GM18498 (cell line): ENCODE results near the gene GPR68.

Source experiments
- ATAC-seq: cut with Tn5 transposase; IDR thresholded peaks from one replicate; pipeline ENCODE4 v1.9.1; 2021; ENCODE audit warnings: mild to moderate bottlenecking, moderate library complexity; ENCODE audit not compliant: unreplicated experiment

GPR68 gene, protein sequence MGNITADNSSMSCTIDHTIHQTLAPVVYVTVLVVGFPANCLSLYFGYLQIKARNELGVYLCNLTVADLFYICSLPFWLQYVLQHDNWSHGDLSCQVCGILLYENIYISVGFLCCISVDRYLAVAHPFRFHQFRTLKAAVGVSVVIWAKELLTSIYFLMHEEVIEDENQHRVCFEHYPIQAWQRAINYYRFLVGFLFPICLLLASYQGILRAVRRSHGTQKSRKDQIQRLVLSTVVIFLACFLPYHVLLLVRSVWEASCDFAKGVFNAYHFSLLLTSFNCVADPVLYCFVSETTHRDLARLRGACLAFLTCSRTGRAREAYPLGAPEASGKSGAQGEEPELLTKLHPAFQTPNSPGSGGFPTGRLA

DNA sequence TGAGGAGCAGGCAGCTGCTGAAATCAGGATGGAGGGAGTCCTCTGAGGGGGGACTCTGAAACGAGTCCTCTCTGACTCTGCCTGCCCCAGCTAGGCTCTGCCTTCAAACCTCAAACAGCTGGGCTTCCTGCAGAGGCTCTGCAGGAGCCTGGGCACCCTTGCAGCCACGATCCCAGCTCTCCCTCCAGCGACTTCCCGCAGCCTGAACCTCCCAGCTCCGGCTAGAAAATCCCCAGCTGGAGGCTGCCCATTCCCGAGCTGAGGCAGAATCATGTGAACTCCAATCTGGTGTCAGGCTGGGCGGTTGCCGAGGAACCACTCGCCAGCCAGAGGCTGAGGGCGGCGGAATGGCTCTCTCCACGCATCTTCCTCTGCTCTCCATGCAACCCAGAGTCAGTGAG, at the start of gene GPR68:
Gene GPR68 (minus strand): TSS at position 204 of the 401 bp plus-strand sequence. CDS start 9,654 bp downstream, outside the sequence.
- ATAC-seq: no peak

DNA sequence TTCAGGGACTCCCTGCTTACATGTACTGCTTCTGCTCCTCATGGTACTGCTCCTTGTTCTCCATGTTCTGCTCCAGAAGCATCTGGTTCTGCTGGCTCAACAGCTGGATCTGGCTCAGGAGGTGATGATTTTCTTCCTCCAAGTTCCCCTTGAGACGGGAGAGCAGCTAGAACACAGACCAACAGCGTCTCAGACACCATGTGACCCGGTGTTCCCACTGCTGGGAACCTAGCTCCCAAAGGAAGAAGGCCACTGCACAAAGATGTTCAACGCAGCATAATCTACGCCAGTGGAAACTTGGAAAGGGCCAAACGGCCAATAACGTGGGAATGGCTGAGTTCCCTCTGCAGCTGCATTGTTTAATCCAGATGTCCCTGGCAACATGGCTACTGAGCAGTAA, 49.6 kb upstream of the GPR68 start:
- ATAC-seq: no peak

DNA sequence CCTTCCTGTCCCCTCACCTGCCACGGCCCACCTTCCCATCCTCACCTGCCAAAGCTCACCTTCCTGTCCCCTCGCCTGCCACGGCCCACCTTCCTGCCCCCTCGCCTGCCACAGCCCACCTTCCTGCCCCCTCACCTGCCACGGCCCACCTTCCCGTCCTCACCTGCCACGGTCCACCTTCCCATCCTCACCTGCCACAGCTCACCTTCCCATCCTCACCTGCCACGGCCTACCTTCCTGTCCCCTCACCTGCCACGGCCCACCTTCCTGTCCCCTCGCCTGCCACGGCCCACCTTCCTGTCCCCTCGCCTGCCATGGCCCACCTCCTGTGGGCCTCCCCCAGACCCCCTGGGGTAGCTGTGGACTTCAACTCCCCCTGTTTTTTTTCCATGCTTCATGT, 48.8 kb upstream of the GPR68 start:
- ATAC-seq: no peak

DNA sequence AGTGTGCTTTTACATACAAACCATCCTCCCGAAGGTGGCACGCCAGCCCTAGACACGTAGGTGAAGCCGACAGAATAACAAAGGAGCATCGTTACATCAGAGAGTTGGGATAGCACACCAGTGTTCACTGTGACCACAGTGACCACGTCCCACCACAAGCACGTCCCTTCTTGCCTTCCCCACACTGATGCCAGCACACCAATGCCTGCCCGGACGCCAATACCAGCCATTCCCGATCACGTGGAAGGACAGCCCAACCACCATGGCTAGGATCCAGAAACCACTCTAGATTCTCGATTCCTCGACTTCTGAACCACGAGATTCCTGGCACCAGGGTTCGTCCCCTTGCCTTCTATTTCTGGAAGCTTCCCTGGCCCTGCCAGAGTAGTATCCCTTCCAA, 48.0 kb upstream of the GPR68 start:
- no peak for ATAC-seq

DNA sequence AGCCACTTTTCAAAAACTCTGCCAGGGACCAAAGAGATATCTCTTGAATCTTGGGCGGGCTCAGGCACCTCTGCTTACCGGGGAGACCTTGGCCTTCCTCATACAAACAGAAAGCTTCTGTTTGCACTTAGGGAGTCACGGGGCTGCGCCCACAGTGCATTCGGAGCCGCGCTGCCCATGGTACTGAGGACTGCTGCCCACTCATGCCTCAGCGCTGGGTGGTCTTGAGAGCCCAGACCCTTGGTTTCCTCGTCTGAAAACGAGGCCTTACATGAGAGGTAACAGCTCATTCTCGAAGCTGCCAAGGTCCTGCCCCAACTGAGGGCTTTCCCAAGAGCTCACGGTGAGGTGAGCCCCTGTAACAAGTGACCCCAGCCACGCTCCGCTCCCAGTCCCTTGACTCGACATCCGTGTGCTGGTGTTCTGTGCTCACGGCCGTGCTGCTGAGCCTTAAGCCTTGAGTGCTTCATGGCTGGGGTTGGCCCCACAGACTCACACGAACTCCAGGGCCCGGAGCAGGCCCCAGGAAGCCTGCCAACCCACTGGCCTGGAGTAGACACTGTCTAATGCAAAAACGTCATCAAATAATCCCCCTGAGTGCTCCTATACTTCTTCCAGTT, 47.4 kb upstream of the GPR68 start:
- no peak for ATAC-seq

DNA sequence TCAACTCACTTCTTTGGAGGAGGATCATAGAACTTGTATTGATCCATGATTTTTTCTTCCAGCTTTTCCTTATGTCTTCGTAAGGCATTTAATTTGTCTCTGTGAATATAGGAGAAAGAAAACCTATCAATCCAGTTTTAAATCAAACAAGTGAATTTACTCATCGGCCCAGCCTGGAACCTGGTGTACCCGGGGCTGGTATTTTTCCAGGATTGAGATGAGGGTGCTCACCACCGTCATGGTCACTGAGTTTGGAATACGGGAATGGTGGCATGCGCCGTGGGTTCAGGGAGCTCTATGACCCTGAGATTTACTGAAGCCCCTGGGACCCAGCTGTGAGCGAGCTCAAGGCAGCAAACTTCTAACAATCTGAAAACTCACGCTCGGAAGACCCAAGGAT, 46.5 kb upstream of the GPR68 start:
- ATAC-seq: no peak

DNA sequence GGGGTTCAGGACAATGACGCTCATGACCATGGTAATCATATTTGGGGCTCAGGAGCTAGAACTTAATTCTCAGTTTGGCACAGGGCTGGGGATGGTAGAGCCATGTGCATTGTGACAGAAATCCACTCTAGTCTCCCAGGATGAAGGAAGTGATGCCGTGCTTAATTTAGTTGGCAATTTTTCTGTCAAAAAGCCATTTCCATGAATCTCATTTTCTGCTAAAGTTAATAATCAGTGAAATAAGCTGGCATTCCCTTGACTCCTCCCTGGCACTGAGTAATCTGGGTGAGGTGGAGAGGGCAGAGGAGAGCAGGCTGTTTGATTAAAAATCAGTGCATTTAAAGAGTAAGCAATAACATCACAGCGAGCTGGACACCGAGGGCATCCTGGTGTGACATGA, 45.0 kb upstream of the GPR68 start:
- ATAC-seq: no peak

DNA sequence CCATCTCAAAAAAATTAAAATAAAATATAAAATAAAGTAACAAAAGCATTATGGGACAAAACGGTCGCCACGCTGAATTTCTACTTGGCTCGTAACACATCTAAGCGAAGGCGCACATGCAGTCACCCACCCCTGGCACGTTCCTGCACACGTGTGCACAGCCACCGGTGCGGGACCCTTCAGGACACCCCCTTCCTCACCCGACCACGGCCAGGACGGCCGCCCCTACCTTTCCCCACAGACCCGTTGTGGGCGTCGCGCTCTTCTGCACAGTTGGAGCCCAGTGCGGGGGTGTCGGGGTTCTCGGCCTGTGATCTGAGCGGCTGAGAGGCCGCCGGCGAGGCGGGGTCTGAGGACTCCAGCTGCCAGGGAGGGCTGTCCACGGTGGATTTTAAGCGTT, 44.4 kb upstream of the GPR68 start:
- ATAC-seq: no peak

DNA sequence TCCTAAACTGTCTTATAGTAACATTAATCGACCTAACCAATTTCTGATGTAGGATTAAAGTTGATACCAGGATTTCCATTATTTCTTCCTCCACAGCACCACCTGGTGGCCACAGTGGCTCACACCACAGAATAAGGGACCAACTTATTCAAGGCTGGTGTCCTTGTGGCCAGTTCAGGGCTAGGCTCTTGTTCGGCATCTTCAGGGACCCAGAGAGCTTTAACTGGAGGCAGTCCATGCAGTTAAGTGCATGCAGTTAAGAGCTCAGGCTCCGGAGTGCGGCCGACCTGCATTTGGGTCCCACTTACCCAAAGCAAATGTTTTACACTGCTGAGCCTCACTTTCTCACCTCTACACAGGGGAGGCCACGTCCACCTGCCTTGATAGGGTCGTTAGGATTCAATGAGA, 42.0 kb upstream of the GPR68 start:
- ATAC-seq: no peak

DNA sequence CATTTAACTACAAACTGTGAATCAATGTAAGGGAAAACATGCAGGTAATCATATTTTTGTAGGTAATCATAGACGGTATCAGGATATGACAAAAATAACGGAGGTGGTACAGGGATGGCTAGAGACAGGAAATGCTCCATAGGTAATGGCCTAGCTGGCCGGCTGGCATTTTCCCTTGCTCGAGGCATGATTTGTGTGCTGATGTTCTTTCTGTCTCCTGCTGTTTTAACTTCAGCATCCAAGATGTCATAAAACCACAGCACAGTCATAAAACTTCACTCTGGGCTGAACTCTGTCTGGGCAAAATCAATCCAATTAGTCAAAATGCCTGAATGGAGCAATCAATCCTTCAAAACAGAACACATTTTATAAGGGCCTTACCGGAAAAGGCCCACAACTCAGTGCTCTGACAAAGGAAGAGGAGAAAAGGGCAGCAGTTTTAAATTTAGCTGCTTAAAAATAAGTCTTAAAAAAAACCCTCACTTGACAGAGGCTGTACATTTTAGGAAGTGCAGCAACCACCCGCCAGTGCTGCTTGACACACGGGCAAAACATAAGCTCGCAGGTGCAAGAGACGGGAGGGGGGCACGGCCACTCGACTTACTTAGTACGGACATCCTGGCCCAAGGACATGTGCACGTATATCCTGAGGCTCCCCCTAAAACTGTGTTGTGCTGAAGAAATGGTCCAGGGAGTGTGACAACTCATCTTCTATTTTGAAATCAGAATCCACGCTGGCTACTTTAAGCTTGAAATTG, 40.5 kb upstream of the GPR68 start:
- no peak for ATAC-seq

DNA sequence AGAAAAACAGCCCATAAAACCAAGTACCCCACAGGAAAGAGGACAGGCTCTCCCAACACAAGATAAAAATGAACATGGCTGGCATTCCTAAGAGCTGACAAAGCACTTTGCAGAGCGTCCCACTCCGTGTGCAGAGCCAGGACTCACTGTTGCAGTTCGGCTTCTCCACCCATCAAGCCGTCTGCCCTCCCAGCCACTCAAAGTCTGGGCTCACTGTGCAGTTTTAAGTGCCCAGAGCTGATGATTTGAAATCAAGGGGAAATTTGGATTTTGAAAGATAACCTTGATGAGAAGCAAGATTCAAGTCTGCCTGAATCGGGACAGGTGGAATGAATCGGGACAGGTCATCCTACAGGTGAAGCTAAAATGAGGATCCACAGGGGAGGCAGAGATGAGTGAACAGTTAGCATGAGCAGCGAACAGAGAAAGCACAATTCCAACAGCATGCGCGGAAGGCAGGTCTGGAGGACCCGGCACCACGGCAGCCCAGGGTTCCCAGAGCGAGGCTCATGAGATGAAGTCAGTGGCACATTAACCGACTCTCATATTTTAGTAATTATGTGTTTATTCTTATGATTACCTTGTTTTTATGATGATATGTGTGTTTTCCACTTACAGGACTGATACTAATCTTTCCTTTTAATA, 39.8 kb upstream of the GPR68 start:
- no peak for ATAC-seq

DNA sequence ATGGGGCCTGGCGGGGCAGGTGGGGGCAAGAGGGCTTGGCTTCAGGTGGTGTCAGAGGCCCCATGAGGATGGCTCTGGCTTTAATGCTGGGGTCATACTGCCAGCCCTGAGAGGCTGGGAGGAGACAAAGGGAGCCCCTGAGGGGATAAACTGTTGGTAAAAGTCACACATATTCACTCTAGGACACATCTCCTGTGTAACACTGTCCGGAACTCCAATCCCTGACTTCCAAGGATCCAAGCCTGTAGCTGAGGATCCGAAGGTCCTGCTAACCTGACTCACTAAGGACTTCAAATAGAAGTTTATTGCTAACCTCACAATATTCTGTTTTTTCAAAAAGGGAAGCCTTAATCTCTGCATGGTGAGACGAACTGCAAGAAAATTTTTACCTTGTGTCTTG, 39.2 kb upstream of the GPR68 start:
- ATAC-seq: no peak

DNA sequence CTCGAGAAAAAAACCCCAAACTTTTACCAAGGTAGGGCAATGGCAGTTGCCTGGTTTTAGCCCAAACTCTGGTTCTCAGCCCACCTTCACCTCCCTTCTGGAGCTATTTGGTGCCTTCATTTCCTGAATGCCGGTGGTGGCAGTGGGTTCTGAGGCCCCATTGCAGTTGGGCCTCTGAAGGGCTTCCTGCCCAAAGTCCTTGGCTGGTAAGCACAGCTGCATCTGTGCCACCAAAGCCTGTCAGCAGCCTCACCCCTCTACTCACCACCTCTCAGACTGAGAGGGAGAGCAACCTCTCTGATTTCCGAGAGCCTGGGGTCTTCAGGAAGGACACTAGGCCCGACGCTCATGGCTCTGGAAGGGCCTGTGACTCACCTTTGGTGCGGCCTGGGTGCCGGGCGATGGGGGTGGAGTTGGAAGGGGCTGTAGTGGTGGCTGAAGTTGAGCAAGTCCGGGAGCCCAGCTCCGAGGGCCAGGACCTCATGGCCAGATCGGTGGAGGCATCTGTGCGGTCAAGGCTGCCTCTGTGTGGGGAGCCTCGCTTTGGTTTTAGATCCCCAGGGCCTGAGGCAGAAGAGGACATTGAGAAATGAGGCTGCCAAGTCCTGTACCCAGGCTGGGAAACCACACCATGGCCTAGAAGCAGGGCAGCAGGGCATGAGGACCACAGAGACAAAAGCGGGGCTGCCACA, 38.6 kb upstream of the GPR68 start:
- ATAC-seq: no peak

DNA sequence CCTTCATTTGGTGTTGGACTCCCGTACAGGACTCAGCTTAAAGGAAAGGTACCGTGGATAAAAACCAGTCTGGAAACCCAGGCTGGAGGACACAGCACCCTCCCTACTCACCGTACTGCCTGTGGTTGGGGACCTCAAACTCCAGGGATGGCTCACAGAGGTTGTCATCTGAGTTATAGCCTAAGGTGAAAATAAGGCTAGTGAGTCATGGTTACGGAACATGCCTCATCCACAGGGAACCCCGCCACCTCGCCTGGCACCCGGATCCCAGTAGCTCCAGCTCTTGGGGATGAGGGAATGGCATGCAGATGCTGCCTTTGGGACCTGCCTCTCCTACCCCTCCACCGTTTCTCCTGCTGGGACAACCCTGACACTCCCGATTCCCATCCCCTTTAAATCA, 36.8 kb upstream of the GPR68 start:
- no peak for ATAC-seq

DNA sequence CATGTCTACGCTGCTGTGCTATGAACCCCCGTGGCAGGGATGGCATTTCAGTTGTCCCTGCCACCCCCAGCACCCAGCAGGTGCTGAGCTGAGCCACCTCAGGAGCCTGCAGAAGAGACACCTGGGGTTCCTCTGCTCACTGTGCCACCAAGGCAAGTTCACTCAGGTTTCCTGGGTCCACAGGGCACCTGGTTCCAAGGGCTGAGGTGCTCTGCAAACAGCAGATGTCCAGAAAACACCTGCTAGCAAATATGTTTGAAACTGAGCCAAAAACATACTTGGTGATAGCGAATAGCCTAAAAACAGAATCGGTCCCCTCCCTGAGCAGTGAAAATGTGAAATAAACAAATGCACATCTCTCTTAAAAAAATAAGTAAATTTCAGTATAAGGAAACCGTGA, 35.6 kb upstream of the GPR68 start:
- ATAC-seq: no peak

DNA sequence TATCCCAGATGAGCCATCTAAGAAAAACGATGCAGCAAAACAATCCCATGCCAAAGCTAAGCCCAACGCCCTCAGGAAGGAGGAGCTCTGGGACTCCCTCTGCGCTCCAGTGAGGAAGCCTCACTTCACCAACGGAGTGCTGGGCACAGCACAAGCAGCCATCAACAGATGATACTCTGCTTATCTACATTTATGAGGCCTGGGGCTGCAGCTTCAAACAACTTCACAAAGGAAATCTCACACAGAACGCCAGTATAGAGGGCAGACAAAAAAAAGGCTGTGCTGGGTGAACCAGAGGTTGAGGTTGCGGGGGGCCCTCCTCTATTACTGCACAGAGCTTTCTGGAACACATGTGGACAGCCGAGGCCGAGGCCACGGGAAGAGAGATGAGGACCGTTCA, 34.9 kb upstream of the GPR68 start:
- ATAC-seq: no peak

DNA sequence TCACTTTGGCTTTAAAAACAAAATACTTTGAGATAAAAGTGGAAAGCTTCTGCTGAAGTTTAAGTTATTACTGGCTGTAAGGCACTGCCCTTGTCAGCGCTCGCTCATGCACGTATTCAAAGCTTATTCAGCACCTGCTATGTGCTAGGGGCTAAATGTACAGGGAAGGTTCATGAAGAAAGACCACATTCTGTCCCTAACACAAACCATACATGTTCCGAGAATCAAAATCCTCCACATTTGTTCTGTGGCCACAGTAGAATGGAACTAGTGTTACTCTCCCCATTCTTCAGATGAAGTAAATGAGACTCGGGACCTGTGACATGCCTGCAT, 33.8 kb upstream of the GPR68 start:
- ATAC-seq: no peak

DNA sequence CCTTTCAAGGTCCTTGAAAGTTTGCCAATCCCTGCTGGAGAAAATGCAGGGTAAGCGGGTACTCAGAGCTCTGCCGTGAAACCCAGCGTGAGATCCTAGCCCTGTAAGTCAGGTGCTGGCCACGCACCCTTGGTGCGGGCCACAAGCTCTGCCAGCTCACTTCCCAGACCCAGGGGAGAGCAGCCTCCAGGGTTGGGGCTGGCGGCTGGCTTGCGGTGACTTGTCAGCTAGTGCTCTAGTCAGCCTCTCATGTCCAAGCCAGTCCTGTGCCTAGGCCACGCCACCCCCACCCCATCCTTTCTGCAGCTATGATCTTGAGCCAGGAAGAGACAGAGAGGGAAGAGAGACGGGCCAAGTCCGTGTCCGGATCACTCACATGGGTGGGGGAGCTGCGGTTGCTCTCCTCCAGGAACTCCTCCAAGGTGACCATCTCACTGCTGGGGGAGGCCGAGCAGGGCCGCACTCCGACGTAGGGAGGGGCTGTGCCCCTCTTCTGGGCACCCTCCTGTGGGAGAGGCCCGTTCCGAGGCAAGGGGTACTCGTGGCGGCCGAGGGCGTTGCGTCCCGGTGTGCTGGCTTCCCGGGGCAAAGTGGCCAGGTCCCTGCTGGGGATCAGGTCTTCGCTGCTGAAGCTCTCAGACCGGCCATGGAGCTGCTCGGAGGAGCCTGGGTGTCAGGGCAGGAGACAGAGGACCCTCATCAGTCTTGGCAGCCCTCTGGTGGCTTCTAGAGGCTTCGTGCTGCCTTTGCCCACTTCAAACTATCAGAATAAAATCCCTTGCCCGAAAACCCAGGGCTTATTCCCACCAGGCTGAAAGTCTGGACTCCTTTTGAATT, 33.3 kb upstream of the GPR68 start:
- no peak for ATAC-seq

DNA sequence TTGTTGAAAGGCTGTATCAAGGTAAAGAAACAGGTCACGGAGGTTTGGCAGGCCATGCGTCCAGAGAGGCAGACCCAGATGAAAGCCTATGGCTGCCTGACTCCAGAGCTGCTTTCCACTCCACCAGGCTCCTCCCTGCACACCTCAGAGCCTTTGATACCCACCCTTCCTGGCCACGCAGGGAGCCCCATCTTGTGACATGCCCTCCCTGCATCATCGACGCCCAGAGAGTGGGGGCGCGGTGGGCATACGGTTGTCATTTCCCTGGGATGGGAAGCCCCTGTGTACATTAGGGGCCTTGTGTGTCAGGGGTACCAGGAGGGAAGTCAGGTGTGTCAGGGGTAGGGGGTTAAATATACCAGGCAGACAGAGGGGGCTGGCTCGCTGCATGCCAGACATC, 30.3 kb upstream of the GPR68 start:
- ATAC-seq: no peak

DNA sequence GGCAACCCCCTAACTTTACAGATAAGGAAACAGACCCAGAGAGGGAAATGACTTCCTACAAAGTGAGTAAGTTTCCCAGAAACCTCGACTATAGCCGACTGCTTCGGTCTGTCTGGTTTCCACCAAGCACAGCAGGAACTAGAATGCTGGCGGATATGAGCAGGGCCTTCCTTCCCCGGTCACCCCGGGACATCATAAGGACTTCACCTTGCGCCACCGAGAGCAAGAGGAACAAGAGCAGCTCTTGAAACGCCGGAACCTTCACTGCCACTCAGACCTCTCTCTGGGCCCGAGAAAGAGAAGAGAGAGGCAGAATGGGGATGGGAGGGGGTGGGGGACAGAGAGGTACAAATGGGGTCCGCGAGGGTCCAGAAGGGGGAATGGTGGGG, 29.4 kb upstream of the GPR68 start:
- ATAC-seq: no peak
